Left ventricle myocardium inferior (tissue), 1 donor: Measurements from ENCODE around the gene TMEM255B. TPM values are rescaled to one million over a fixed set of nuclear protein-coding genes. Genes with fewer than 3 reads are reported as not detected.
A peak's percentile ranks its signal among the peaks of the same experiment; 100 is the strongest.

ENCODE experiments used
- DNase-seq: peaks from one replicate; pipeline ENCODE4 v3.0.0-alpha.2; 2020
- H3K27ac ChIP-seq: fragments of 200-600 bp; replicated peaks from 2 replicates; pipeline ENCODE4 v1.8.0; 2021
- H3K27me3 ChIP-seq: fragments of 200-600 bp; 2 replicates; pipeline ENCODE4 v1.8.0; 2021; ENCODE audit warnings: low read depth
- H3K36me3 ChIP-seq: fragments of 200-600 bp; 2 replicates; pipeline ENCODE4 v1.8.0; 2021
- H3K4me1 ChIP-seq: fragments of 200-600 bp; 2 replicates; pipeline ENCODE4 v1.8.0; 2021
- H3K4me3 ChIP-seq: fragments of 200-600 bp; 2 replicates; pipeline ENCODE4 v1.8.0; 2021; ENCODE audit warnings: mild to moderate bottlenecking, moderate library complexity
- H3K9me3 ChIP-seq: fragments of 200-600 bp; replicated peaks from 2 replicates; pipeline ENCODE4 v1.8.0; 2021
- intact Hi-C: fragments of 100-400 bp; cut with micrococcal nuclease; formaldehyde crosslinking; loops from one replicate; pipeline ENCODE4 v1.11.0; 2022
- total RNA-seq: library from RNA; stranded (reverse); fragmentation: NEBNext Ultra II Directional; extraction: Animal tissue kit (Norgen Biotek cat#: 25700); gene quantifications from one replicate; pipeline ENCODE4 v1.2.1, GENCODE V29; 2021
- TF ChIP-seq, protein P1 (sequence below): fragments of 200-600 bp; IDR thresholded peaks from 2 replicates; pipeline ENCODE4 v1.8.0; 2021; ENCODE audit warnings: antibody characterized with exemption, mild to moderate bottlenecking, borderline replicate concordance
- donor health status: DM: no; HTN: yes; CAD: no; lungs with severe emphysema.

The TMEM255B gene
- total RNA-seq, 1 donor from 2014 or later, result 7.7 TPM

DNA sequence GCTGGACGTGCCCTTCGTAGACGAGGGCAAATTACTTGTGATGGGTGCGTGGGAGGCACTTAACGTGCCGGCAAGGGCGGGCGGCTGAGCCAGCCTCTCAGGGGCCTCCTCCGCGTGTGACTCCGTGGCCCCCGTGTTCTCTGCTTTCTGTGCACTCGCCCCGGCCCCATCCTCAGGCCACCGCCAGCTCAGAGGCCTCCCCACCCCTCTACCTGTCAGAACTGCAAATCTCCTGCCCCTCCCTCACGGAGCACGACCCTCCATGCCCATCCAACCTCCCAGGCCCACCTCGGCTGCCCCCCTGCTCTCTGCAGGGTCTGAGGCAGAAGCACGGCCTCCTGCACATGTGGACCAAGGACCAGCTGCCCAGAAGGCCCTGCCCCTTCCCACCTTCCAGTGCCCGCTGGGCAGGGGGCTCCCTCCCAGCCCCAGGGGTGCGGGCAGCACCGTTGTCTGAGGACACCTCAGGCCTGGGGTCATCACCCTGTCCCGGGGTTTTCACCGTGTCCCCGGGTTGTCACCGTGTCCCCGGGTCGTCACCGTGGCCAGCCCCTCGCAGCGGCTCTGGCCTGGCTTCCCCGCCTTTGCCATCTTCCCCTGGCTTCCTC lies 44.5 kb downstream of the TMEM255B start:
- intact Hi-C loops, result no loop called here
- Histone ChIP-seq H3K36me3 (no peaks in the 10 kb centered on the region), H3K9me3 (peaks cover 7% of the 10 kb centered on the region), H3K4me1 (peaks cover 13% of the 10 kb centered on the region), H3K4me3 (no peak overlapping the region), H3K27me3 (no peaks in the 10 kb centered on the region), H3K27ac (no peak overlapping the region)
- TF ChIP-seq, protein P1, sequence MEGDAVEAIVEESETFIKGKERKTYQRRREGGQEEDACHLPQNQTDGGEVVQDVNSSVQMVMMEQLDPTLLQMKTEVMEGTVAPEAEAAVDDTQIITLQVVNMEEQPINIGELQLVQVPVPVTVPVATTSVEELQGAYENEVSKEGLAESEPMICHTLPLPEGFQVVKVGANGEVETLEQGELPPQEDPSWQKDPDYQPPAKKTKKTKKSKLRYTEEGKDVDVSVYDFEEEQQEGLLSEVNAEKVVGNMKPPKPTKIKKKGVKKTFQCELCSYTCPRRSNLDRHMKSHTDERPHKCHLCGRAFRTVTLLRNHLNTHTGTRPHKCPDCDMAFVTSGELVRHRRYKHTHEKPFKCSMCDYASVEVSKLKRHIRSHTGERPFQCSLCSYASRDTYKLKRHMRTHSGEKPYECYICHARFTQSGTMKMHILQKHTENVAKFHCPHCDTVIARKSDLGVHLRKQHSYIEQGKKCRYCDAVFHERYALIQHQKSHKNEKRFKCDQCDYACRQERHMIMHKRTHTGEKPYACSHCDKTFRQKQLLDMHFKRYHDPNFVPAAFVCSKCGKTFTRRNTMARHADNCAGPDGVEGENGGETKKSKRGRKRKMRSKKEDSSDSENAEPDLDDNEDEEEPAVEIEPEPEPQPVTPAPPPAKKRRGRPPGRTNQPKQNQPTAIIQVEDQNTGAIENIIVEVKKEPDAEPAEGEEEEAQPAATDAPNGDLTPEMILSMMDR, result no peak
- DNase-seq, result no peak

DNA sequence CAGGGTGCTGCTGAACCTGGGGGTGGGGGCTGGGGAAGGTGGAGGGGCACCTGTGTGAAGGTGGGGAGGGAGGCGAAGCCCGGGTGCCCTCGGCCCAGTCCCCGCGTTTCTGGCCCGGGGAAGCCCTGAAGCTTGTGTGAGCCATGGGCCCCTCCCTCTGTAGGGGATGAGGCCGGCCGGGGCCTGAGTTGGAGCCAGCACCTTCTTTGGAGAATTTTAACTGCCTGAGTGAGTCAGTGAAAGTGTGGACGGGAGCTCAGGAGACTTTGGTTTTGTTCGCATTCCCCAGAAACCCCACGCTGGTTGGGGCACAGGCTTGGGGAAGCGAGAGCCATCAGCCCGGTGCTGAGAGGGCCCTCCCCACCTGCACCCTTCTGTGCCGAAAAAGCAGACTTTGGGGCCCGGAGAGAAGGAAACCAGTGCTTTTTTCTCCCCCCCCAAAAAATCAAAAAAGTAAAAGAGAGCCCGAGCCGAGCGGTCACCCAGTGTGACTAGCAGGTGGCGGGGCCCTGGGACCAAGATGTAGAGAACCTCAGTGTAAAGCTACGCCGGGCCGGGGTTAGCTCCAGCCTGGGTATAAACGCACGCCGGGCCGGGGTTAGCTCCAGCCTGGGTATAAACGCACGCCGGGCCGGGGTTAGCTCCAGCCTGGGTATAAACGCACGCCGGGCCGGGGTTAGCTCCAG lies 45.1 kb downstream of the TMEM255B start:
- TF ChIP-seq, protein P1, result no peak
- intact Hi-C loops, result no loop called here
- DNase-seq, result no peak
- no peak overlapping the region for H3K27ac ChIP-seq
- no peaks in the 10 kb centered on the region for H3K27me3 ChIP-seq
- H3K9me3 ChIP-seq, result peaks cover 10% of the 10 kb centered on the region
- H3K4me3 ChIP-seq, result no peak overlapping the region
- H3K4me1 ChIP-seq, result peaks cover 13% of the 10 kb centered on the region
- H3K36me3 ChIP-seq, result no peaks in the 10 kb centered on the region

DNA sequence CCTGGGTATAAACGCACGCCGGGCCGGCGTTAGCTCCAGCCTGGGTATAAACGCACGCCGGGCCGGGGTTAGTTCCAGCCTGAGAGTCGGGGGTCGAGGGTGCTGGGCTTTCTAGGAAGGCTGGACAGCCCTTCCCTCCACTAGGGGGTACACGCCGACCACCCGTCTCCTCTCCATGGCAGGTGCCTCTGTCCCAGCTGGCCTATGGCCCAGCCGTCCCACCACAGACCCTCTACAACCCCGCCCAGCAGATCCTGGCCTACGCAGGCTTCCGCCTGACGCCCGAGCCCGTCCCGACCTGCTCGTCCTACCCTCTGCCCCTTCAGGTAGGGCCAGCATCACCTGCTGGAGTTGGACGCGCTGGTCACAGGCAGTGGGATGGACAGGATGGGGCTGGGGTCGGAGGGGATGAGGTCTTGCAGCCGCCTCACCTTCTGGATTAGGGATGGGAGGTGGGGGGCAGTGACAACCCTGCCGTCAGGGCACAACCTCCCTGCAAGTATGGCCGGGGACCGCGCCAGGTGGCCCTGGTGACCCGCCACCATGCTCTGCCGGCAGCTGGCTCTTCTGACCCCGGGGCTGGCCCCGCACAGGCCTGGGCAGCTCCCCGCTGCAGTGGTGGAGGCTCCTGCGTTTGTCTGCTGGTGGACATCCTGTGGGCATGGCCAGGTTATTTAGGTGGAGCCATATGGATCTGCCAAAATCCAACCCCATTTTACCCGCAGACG lies 45.8 kb downstream of the TMEM255B start:
- Histone ChIP-seq H3K36me3 (no peaks in the 10 kb centered on the region), H3K27ac (no peak overlapping the region), H3K4me1 (peaks cover 13% of the 10 kb centered on the region), H3K4me3 (no peak overlapping the region), H3K9me3 (peaks cover 15% of the 10 kb centered on the region), H3K27me3 (no peaks in the 10 kb centered on the region)
- peak; percentile 8 for DNase-seq
- TF ChIP-seq, protein P1, result no peak
- intact Hi-C loops, result no loop called here

DNA sequence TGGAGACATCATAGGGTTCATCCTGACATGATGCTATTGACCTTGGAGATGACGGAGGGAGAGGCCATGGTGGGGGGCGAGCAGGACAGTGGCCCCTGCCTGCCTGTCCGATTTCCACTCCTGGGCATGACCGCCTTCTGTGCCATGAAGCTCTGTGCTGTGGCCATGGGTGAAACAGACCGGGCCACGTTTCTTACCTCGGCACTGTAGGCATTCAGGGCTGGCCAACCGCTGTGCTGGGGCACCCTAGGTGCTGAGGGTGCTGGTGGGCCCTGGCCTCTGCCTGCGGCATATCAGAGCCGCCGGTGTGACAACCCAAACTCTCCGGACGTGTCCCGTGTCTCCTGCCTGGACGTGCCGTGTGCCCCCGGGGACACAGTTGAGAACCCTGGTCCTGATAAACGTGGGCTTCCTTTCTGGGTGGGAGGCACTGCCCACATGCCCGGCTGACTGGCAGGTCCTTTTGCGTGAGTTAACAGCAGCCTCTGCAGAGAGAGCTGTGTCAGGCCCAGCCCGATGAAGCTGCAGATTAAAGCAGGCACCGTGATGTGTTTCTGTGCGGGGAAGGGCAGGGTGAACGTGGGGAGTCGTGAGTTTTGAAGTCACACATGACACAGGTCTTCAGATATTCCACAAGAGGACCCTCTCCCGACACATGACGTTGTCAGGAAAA lies 46.5 kb downstream of the TMEM255B start:
- Histone ChIP-seq H3K4me3 (no peak overlapping the region), H3K9me3 (peaks cover 17% of the 10 kb centered on the region), H3K27me3 (no peaks in the 10 kb centered on the region), H3K36me3 (no peaks in the 10 kb centered on the region), H3K4me1 (peaks cover 13% of the 10 kb centered on the region), H3K27ac (no peak overlapping the region)
- intact Hi-C loops, result no loop called here
- TF ChIP-seq, protein P1, result no peak
- DNase-seq, result peak; percentile 7

DNA sequence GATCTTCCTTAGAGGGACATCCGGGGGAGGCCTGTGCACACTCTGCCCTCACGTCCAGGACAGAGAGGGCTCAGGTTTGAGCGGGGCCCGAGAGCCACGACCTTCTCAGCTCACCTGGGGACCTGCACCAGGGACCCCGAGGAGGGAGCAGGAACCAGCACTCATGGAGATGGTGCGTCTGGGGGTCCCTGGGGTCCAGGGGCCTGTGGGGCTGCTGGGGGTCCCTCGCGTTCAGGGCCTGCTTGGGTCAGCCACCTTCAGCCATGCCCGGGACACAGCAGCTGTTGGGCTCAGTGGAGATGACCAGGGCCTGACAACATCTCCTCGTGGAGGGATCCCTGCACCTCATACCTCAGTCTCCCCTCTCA lies 47.1 kb downstream of the TMEM255B start:
- Histone ChIP-seq H3K9me3 (peaks cover 17% of the 10 kb centered on the region), H3K36me3 (no peaks in the 10 kb centered on the region), H3K27me3 (no peaks in the 10 kb centered on the region), H3K27ac (no peak overlapping the region), H3K4me1 (peaks cover 13% of the 10 kb centered on the region), H3K4me3 (no peak overlapping the region)
- TF ChIP-seq, protein P1, result no peak
- DNase-seq, result peak; percentile 4
- intact Hi-C loops, result no loop called here
